Esophagus (tissue), 2 donors: Measurements from ENCODE around the gene JPH4. TPM values are rescaled to one million over a fixed set of nuclear protein-coding genes. Genes with fewer than 3 reads are reported as not detected.

Experiments
- H3K27ac ChIP-seq, 2 donors: one replicate each; pipeline ENCODE4 v1.5.1; 2013; ENCODE audit warnings: low read depth in 2 of 2, mild to moderate bottlenecking in 2 of 2, inconsistent platforms in 1 of 2, low read length in 1 of 2, moderate library complexity in 1 of 2
- H3K27me3 ChIP-seq, 2 donors: one replicate each; pipeline ENCODE4 v1.6.1; 2013; ENCODE audit warnings: low read length in 2 of 2, control low read depth in 1 of 2, mild to moderate bottlenecking in 1 of 2; ENCODE audit not compliant: insufficient read depth in 2 of 2, control insufficient read depth in 1 of 2
- H3K36me3 ChIP-seq, 2 donors: one replicate each; pipeline ENCODE4 v1.6.1; 2013; ENCODE audit warnings: low read length in 1 of 2; ENCODE audit not compliant: control insufficient read depth in 2 of 2, insufficient read depth in 2 of 2
- H3K4me1 ChIP-seq, 2 donors: one replicate each; pipeline ENCODE4 v1.6.1; 2013; ENCODE audit warnings: low read length in 1 of 2; ENCODE audit not compliant: control insufficient read depth in 2 of 2, insufficient read depth in 2 of 2
- H3K4me3 ChIP-seq, 2 donors: one replicate each; pipeline ENCODE4 v1.5.1; 2013; ENCODE audit warnings: low read length in 2 of 2, mild to moderate bottlenecking in 2 of 2, low read depth in 1 of 2, moderate library complexity in 1 of 2
- H3K9me3 ChIP-seq, 2 donors: one replicate each; pipeline ENCODE4 v1.6.1; 2013; ENCODE audit warnings: mild to moderate bottlenecking in 2 of 2, low read depth in 1 of 2, low read length in 1 of 2, moderate library complexity in 1 of 2; ENCODE audit not compliant: control insufficient read depth in 2 of 2, insufficient read depth in 1 of 2
- WGBS, 2 donors: extraction: QIAGEN DNeasy Blood & Tissue Kit; methylation state at CpG; one replicate each; pipeline ENCODE4 v1.1.7; 2013; 5-methylcytosine and 5-hydroxymethylcytosine counted together
- polyA plus RNA-seq, 2 donors: library from polyadenylated mRNA; stranded (reverse); fragments of 200-250 nt; gene quantifications; one replicate each; pipeline ENCODE4 v1.2.3, GENCODE V29; 2013
- donor health status: healthy with polysubstance abuse.
- donor health status: Bipolar disorder and iron deficiency.

JPH4 gene
- polyA plus RNA-seq, 2 donors = 0.04 to 0.15 TPM

- Histone ChIP-seq H3K27me3 (no peaks in the 10 kb centered on the region), H3K9me3 (no peaks in the 10 kb centered on the region), H3K36me3 (no peaks in the 10 kb centered on the region), H3K27ac (peak within 1 kb of the TSS in 1 of 2 donors; percentile 33), H3K4me1 (peaks cover 0 to 6% of the 10 kb centered on the region in 2 donors), H3K4me3 (peak within 1 kb of the TSS; percentile 48 to 61)
- WGBS, 2 donors = 0 to 1% methylated on average over 45 to 47 of the region's 49 CpGs
Measured at GRCh38 chr14:23551266-23552028, 27.1 kb downstream of the JPH4 start, which contains the start of gene ZFHX2. ZFHX2 (minus strand) TSS chr14:23551765; CDS start chr14:23535325, 16,440 bp downstream.

GRCh38 chr14:23550812-23551265, 27.8 kb downstream of the JPH4 start:
- Histone ChIP-seq H3K27me3 (no peaks in the 10 kb centered on the region), H3K27ac (no peak overlapping the region), H3K36me3 (no peaks in the 10 kb centered on the region), H3K4me3 (peak overlapping the region; percentile 48 to 61), H3K9me3 (no peaks in the 10 kb centered on the region), H3K4me1 (peaks cover 0 to 6% of the 10 kb centered on the region in 2 donors)
- 2 to 3% methylated on average over 30 to 37 of the region's 37 CpGs for WGBS, 2 donors

- Histone ChIP-seq H3K4me3 (peak overlapping the region; percentile 48 to 61), H3K36me3 (no peaks in the 10 kb centered on the region), H3K27ac (no peak overlapping the region), H3K4me1 (peaks cover 0 to 6% of the 10 kb centered on the region in 2 donors), H3K9me3 (no peaks in the 10 kb centered on the region), H3K27me3 (no peaks in the 10 kb centered on the region)
- 51 to 59% methylated on average over 12 of the region's 12 CpGs for WGBS, 2 donors
Measured at GRCh38 chr14:23550131-23550811, 28.3 kb downstream of the JPH4 start.

GRCh38 chr14:23548351-23549318, 30.0 kb downstream of the JPH4 start:
- no peaks in the 10 kb centered on the region for H3K27me3 ChIP-seq
- no peaks in the 10 kb centered on the region for H3K36me3 ChIP-seq
- 67 to 72% methylated on average over 18 of the region's 18 CpGs for WGBS, 2 donors
- no peak overlapping the region for H3K4me3 ChIP-seq
- H3K4me1 ChIP-seq = peaks cover 0 to 6% of the 10 kb centered on the region in 2 donors
- no peaks in the 10 kb centered on the region for H3K9me3 ChIP-seq
- H3K27ac ChIP-seq = no peak overlapping the region

- 79 to 81% methylated on average over 2 of the region's 2 CpGs for WGBS, 2 donors
- Histone ChIP-seq H3K4me1 (peaks cover 0 to 6% of the 10 kb centered on the region in 2 donors), H3K9me3 (no peaks in the 10 kb centered on the region), H3K36me3 (no peaks in the 10 kb centered on the region), H3K27ac (no peak overlapping the region), H3K27me3 (no peaks in the 10 kb centered on the region), H3K4me3 (no peak overlapping the region)
Measured at GRCh38 chr14:23547924-23548323, 30.7 kb downstream of the JPH4 start.

DNA sequence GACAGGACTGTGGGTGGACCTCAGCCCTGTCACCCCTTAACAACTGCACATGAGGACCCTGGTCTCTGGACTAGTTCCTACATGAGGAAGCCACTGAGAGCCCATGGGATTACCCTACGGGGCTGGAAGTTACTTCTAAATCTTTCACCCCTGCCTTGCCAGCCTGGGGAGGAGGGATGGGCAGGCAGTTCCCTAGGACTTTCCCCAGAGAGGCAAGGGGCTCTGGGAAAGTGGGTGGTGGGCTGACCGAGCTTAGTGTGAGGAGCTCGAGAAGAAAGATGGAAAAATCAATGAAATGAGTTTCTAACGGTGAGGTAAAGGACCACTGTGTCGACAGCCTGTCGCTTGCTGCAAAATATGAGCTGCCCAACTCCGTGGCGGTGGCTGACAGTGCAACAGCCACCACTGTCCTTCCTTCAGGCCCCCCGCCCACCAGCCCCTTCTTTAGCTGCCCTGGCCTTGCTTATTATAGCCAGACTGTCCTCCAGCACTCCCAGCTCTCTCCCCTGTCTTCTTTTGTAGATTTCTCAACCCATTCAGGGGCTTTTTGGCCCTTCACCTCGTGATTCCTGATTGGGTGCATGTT, 32.0 kb downstream of the JPH4 start:
- H3K27ac ChIP-seq = no peak overlapping the region
- H3K4me3 ChIP-seq = no peak overlapping the region
- peaks cover 0 to 6% of the 10 kb centered on the region in 2 donors for H3K4me1 ChIP-seq
- no peaks in the 10 kb centered on the region for H3K36me3 ChIP-seq
- no peaks in the 10 kb centered on the region for H3K27me3 ChIP-seq
- WGBS, 2 donors = 76 to 78% methylated on average over 10 of the region's 10 CpGs
- no peaks in the 10 kb centered on the region for H3K9me3 ChIP-seq

- Histone ChIP-seq H3K36me3 (no peaks in the 10 kb centered on the region), H3K27me3 (no peaks in the 10 kb centered on the region), H3K4me1 (peaks cover 0 to 6% of the 10 kb centered on the region in 2 donors), H3K4me3 (no peak overlapping the region), H3K27ac (no peak overlapping the region), H3K9me3 (no peaks in the 10 kb centered on the region)
- 80 to 91% methylated on average over 4 of the region's 4 CpGs for WGBS, 2 donors
Measured at GRCh38 chr14:23545740-23546365, 32.7 kb downstream of the JPH4 start.

DNA sequence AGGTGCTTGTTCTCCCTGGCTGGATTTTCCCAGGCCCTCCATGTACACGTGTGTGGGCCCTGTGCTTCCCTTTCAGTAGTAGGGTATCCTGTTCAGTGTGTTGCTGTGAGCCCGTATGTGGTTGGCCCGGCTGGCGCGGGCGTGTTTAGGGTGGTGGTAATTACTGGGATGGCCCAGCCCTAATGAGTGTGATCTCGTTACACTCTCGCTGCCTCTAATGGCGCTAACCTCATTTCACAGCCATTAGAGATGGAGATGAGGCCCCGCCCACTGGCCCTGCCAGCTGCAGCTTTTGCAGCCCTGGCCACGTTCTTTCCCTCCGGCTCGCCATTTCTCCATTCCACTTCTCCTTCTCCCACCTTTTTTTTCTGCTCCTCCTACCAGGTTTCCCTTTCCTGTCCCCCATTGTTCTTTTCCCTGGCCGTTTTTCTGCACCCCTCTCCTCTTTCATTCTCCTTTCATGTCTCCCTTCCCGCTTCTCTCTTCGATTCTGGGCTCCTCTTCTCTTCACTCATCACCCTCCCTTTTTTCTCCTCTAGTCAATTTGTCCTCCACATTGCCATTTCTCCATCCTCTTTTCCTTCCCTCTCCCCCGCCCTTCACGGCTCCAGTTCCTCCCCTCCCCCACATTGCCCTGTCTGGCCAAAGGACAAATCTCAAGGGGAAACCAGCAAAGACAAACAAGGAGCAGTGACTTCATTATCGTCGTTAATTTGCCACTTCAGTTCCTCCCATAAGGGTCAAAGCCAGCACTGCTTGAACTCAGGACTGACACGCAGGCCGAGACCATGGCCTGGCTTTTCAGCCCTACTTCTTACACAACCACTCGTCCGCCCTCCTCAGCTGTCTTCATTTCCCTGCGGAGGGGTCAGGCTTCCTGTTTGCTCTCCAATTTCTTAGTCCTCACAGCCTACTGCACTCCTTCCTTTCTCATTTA, 33.8 kb downstream of the JPH4 start:
- H3K27ac ChIP-seq = no peak overlapping the region
- WGBS, 2 donors = 56 to 58% methylated on average over 25 of the region's 25 CpGs
- H3K27me3 ChIP-seq = no peaks in the 10 kb centered on the region
- H3K36me3 ChIP-seq = no peaks in the 10 kb centered on the region
- no peaks in the 10 kb centered on the region for H3K9me3 ChIP-seq
- H3K4me3 ChIP-seq = no peak overlapping the region
- no peaks in the 10 kb centered on the region for H3K4me1 ChIP-seq
